Epithelial cell of proximal tubule (primary cell): ENCODE measurements around the gene MYO19. TPM values are rescaled to one million over a fixed set of nuclear protein-coding genes. Genes with fewer than 3 reads are reported as not detected.

Source experiments
- DNase-seq: peaks from one replicate; pipeline ENCODE4 v3.0.0-alpha.2; 2011; ENCODE audit warnings: low read depth
- H3K4me3 ChIP-seq: 2 replicates; pipeline ENCODE4 v1.5.1; 2011; ENCODE audit warnings: low read depth, mild to moderate bottlenecking, low read length
- CTCF ChIP-seq: conservative IDR thresholded peaks from 2 replicates; pipeline ENCODE4 v1.5.1; 2012; ENCODE audit warnings: low read depth, mild to moderate bottlenecking, low read length
- total RNA-seq: library from RNA; depleted of rRNA; stranded (reverse); fragments of >200 nt; gene quantifications from 2 replicates; pipeline ENCODE4 v1.2.3, GENCODE V29; 2015

Gene MYO19
- total RNA-seq, 1 donor from 2014 or later: 93.3 TPM

- no peak for DNase-seq
- TF ChIP-seq CTCF: no peak
Observed at GRCh38 chr17:36550491-36551417, 16.1 kb upstream of the MYO19 start.

GRCh38 chr17:36547776-36548175 lies 13.1 kb upstream of the MYO19 start:
- DNase-seq: no peak
- TF ChIP-seq CTCF: no peak
- peak overlapping the region; percentile 79 for H3K4me3 ChIP-seq

More at GRCh38 chr17:36550491-36551417, 16.1 kb upstream of the MYO19 start:
- no peak overlapping the region for H3K4me3 ChIP-seq

GRCh38 chr17:36546418-36547093 lies 11.9 kb upstream of the MYO19 start:
- no peak for DNase-seq
- no peak for TF ChIP-seq CTCF
- peak overlapping the region; percentile 79 for H3K4me3 ChIP-seq

GRCh38 chr17:36545465-36546417 lies 11.1 kb upstream of the MYO19 start:
- TF ChIP-seq CTCF: no peak
- H3K4me3 ChIP-seq: peak overlapping the region; percentile 79
- no peak for DNase-seq

- peak overlapping the region; percentile 79 for H3K4me3 ChIP-seq
- DNase-seq: no peak
- no peak for TF ChIP-seq CTCF
Observed at GRCh38 chr17:36545077-36545464, 10.4 kb upstream of the MYO19 start.

GRCh38 chr17:36544307-36545076 lies 9.8 kb upstream of the MYO19 start, which contains the start of gene GGNBP2:
Gene GGNBP2 (plus strand): TSS chr17:36544919. CDS start chr17:36545725, 806 bp downstream.
- DNase-seq: no peak
- no peak for TF ChIP-seq CTCF
- peak within 1 kb of the TSS; percentile 79 for H3K4me3 ChIP-seq
